ENCODE measurements around the gene PRL.
A peak's percentile ranks its signal among the peaks of the same experiment; 100 is the strongest.

PRL gene

DNA sequence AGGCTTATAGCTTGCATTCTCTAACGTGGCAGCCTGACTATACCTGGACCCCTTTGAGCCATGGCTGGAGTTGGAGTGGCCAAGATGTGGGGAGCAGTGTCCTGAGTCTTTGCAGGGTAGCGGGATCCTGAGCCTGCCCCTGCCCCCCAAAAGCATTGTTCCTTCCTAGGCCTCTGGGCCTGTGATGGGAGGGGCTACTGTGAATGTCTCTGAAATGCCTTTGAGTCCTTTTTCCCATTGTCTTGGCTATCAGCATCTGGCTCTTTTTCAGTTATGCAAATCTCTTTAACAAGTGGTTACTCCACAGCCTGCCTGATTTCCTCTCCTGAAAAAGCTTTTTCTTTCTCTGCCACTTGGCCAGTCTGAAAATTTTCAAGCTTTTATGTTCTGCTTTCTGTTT is 17.0 kb upstream of the PRL start:
- TF ChIP-seq GATA2 (IDR thresholded peaks at IDR 0.05; ENCODE audit: low read depth, low read length), result no peak
- no peak for TF ChIP-seq GATA3 (IDR thresholded peaks at IDR 0.05; ENCODE audit: low read depth, low read length)

DNA sequence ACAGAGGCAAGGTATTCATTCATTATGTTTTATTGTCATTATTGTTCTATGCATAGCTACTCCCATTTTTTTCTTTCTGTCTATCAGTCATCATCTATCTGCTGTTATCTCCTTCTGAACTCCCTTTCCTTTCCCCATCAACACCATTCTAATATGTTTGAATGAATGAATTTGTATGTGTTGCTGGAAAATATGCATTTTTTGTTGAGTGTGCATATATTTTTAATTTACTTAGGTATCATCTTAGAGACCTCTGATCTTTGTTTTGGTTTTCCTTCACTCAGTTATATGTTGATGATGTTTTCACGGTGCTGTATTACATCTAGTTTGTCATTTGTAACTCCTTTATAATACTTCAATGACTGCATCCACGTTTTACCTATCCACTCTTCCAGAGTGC is 12.1 kb upstream of the PRL start:
- no peak for TF ChIP-seq GATA2 (IDR thresholded peaks at IDR 0.05; ENCODE audit: low read depth, low read length)
- TF ChIP-seq GATA3 (IDR thresholded peaks at IDR 0.05; ENCODE audit: low read depth, low read length), result no peak

DNA sequence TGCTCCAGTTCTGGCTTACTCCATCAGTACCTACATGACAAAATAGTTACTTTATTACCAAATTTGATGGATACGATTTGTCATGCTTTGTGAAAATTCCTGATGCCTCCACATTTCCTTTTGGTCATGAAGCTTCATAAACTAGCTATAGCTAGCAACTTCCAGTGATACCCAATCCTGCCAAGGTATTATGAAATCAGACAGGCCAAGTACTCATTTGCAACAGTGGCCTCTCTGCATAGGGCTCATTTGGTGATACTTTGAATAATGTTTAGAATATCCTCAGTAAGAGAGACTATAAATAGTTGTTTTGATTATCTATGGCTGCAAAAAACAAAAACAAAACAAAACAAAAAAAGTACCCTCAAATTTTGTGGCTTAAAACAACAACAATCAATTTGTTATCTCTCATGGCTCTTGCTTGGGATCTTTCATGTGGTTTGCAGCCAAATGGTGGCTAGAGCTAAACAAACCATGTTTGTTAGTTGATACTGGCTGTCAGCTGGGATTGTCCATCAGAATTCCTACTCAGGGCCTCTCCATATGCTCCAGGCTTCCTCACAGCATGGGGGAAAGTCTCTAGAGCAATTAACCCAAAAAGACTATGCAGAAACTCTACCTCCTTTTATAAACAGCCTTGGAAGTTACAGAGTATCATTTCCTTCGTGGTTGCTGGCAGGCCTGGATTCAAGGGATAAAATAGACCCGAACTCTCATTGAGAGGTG is 10.1 kb upstream of the PRL start:
- no peak for TF ChIP-seq GATA3 (IDR thresholded peaks at IDR 0.05; ENCODE audit: low read depth, low read length)
- TF ChIP-seq GATA2 (IDR thresholded peaks at IDR 0.05; ENCODE audit: low read depth, low read length), result no peak

DNA sequence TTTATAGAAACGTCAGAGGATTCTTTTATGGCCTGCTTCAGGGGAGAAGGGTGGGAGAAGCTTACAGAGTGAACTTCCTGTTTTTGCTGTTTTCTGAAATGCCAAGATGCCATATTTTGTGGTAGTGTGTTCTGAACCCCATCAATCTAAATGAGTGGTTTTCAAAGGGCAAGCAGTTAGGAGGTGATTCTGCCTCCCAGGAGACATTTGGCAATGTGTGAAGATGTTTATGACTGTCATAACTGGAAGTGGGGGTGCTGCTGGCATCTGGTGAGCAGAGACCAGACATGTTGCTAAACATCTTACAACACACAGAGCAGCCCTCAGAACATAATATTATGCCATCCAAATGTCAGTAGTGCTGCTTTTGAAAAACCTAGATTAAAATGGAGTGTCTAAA is 6.0 kb upstream of the PRL start:
- TF ChIP-seq GATA2 (IDR thresholded peaks at IDR 0.05; ENCODE audit: low read depth, low read length) (no peak), GATA3 (IDR thresholded peaks at IDR 0.05; ENCODE audit: low read depth, low read length) (no peak)

DNA sequence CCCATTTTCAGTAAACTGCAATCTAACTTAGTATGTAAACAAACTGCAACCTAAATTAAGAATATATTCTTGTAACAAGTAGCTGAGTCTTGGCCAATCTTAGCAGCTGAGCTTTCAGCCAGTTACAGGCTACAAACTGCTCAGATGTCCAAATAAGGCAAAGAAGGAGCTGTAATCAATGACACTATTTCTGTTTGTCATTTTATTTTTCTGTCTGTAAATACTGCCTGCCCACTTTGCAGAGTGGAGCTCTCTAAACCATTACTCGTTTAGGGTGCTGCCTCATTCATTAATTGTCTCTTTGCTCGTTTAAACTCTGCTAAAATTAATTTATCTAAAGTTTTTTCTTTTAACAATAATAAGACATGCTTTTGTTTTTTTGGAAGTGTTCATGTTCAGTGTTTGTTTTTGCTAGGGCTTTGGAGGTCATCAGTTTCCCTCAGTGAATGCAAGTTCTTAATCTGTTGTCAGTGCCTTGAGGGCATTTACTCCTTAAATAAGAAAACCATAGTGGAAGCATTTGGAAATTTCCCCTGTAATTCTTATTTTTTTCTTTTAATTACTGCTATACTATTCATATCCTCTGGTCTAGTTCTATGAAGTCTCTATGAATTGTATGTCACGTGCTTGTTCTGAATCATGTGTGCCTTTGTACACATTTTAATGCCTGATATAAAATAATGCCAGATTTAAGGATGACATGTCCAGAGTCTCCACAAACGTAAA is 3.6 kb upstream of the PRL start:
- TF ChIP-seq GATA2 (IDR thresholded peaks at IDR 0.05; ENCODE audit: low read depth, low read length) (no peak), GATA3 (IDR thresholded peaks at IDR 0.05; ENCODE audit: low read depth, low read length) (no peak)

DNA sequence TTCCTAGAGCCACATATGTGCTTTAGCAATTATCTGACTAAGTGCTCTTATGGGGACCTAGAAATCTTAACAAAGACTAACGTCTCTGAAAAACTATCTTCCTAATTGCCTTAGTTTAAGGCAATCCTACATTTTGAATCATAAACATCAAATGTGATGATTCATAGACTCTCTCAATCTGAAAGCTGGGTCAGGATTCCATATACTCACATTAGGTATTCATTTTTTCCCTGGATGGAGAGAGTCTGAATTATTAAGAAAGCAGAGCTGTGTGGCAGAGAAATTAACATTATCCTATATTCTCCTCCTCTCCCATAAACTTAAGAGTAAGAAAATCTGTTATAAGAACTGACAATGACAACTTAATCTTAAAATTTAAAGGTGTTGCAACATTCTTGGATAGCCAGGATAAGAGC is 1.6 kb upstream of the PRL start:
- no peak for TF ChIP-seq GATA2 (IDR thresholded peaks at IDR 0.05; ENCODE audit: low read depth, low read length)
- no peak for TF ChIP-seq GATA3 (IDR thresholded peaks at IDR 0.05; ENCODE audit: low read depth, low read length)

DNA sequence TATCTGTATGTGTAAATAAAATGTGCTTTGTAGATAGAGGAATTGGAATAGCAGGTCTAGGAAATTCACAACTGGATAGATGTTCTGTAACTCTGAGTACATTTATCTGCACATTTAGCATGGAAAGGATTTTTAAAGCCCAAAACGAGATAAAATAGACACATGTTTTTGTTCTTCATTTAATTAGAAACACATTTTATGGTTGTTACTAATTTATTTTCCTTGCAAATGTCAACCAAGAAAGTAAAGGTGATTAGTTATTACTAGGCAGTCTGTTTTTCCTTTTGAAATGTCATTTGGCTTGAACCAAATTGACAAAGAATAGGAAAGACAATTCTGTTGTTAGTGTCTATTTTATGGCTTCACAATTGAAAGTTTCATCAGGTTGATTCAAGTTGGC is 769 bp downstream of the PRL start:
- peak; percentile 21; the same call in 1 of the 2 replicates for TF ChIP-seq GATA3 (IDR thresholded peaks at IDR 0.05; ENCODE audit: low read depth, low read length)
- no peak for TF ChIP-seq GATA2 (IDR thresholded peaks at IDR 0.05; ENCODE audit: low read depth, low read length)

DNA sequence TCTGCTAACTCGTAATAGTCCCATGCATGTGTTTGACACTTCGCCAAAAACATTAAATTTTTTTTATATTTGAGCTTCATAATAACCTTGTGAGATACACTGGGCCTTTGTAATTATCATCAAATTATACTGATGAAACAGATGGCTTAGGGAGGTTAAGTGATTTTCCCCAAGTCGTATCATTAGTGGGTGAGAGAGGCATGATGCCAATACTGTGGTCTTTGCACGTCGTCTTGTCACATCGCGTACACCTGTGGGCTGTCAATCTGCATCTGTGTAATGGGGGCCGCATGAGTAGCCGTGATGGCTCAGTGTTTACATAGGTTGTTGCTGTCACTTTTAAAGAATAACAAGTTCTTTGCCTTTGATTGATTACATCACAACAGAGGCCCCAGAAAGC is 1.7 kb downstream of the PRL start:
- no peak for TF ChIP-seq GATA3 (IDR thresholded peaks at IDR 0.05; ENCODE audit: low read depth, low read length)
- TF ChIP-seq GATA2 (IDR thresholded peaks at IDR 0.05; ENCODE audit: low read depth, low read length), result no peak

DNA sequence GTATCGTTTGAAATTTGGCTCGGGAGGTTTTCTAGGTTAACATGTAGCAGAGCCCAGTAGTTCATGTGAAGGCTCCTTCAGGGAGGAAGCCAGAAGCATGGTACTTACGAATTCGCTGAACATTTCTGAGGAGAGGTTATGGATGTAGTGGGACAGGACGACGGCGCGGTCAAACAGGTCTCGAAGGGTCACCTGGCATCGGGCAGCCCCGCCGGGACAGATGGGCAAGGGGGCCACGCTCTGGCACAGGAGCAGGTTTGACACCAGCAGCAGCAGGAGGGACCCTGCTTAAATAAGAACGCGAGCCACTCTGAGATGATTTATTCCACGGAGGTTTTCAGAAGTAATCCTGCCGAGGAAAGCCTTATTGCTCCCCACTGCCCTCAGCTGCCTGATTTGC is 2.5 kb downstream of the PRL start:
- TF ChIP-seq GATA2 (IDR thresholded peaks at IDR 0.05; ENCODE audit: low read depth, low read length) (no peak), GATA3 (IDR thresholded peaks at IDR 0.05; ENCODE audit: low read depth, low read length) (no peak)

DNA sequence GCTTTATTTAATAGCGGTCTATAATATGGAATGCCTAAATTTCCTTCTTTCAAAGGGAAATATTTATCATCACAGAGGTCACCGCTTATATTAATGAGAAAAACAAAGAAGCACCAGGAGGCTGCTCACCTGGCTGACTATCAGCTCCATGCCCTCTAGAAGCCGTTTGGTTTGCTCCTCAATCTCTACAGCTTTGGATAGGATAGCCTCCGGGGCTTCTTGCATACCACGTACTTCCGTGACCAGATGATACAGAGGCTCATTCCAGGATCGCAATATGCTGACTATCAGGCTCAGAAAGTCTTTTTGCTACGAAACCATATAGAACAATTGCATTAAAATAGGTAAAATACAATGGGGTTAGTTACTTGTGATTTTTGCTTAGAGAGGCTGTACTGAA is 6.8 kb downstream of the PRL start:
- no peak for TF ChIP-seq GATA2 (IDR thresholded peaks at IDR 0.05; ENCODE audit: low read depth, low read length)
- no peak for TF ChIP-seq GATA3 (IDR thresholded peaks at IDR 0.05; ENCODE audit: low read depth, low read length)

DNA sequence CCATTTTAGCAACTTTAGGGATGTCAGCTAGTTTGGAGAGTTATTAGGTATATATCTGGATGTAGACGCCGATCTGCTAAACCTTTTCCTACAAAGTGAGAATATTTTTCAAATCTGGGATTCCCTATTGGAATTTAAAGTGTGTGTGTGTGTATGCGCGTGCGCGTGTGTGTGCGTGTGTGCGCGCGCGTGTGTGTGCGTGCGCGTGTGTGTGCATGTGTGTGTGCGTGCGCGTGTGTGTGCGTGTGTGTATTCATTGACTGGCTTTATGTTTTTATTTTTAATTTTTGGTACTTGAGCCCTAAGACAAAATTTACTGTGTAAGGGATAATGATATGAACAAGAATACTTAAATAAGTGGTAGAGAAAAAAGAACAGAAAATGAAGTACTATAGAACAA is 8.1 kb downstream of the PRL start:
- TF ChIP-seq GATA2 (IDR thresholded peaks at IDR 0.05; ENCODE audit: low read depth, low read length), result no peak
- no peak for TF ChIP-seq GATA3 (IDR thresholded peaks at IDR 0.05; ENCODE audit: low read depth, low read length)

DNA sequence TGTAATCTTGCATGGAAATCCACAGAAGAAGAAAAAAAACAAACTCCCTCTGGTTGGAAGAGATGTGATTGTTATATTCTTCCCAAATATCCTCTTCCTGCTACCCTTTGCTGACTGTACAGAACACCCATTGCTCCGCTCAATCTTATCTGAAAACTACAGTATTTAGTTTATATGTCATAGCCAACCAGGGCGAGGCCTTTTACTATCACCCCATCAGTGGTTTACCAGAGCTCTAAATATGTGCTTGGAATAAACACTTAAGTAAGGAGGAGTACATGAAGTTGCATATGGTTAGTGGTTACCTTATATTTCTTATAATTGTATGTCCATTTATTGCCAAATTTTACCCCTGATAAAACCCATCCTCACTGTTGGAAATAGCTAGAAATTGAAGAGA is 12.2 kb downstream of the PRL start:
- no peak for TF ChIP-seq GATA3 (IDR thresholded peaks at IDR 0.05; ENCODE audit: low read depth, low read length)
- no peak for TF ChIP-seq GATA2 (IDR thresholded peaks at IDR 0.05; ENCODE audit: low read depth, low read length)

DNA sequence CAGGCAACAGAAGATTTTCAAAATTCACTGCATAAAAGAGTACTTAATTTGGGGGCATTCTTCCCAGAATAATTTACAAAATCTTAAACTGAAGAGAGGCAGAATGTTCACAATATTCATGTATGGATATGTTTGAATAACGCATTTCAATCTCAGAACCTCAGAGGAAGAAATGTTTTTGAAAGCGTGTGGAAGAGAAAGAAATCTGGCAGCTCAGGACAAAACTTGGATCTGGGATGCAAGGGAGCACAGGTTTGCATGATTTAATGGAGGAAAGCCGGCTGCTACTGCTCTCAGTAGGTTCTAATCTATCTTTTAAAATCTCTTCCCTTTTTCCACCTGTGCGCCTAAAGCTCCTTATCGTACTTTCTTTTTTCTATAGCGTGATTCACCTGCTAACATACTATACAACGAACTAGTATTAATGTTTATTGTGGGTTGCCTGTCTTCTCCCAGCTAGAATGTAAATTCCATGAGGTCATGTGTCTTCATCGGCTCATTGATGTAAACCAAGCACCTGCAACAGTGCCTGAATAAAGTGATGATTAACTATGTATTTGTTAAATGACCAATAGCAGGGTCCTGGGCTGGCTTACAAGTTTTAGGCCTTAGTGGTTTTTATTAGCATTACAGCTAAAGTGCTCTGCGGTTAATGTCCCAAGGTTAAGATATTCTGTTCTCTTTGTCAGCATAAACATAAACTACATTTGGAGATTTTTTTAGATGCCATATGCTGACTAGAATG is 15.3 kb downstream of the PRL start:
- no peak for TF ChIP-seq GATA2 (IDR thresholded peaks at IDR 0.05; ENCODE audit: low read depth, low read length)
- TF ChIP-seq GATA3 (IDR thresholded peaks at IDR 0.05; ENCODE audit: low read depth, low read length), result no peak

DNA sequence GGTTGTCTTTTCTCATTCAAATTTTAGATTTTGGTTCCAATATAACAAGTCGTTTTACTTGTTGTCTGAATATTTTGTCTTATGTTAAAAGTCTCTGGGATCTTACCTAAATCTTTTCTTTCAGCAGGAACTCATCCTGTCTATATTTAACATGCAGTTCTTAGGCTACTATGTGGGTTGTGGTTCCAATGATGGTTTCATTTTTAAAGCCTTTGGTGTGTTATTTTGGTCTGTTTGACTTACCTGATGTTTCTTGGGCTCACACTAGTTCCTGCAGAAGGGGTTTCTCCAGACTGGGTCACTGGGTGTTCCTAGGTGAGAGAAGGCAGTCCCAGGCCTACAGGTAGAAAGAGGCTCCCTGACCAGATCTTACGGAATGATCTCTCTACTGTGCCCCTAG is 17.4 kb downstream of the PRL start:
- TF ChIP-seq GATA2 (IDR thresholded peaks at IDR 0.05; ENCODE audit: low read depth, low read length) (no peak), GATA3 (IDR thresholded peaks at IDR 0.05; ENCODE audit: low read depth, low read length) (no peak)

DNA sequence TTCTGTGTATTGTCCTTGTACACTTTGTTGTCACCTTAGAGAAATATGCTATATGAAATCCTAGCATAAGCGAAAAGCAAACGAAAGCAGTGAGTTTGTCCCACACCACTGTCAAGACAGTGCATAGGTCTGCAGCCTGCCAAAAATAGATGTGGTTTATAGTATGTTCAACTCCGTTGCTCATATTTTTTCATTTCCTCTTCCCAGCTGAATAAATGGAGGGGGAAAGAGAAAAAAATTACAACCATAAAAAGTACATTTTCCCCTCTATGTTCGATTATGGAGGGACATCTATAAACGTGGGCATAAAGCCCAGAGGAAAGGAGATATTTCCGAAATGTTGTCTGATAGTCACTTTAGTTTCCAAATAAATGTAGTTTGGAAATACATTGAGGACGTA is 25.8 kb downstream of the PRL start:
- no peak for TF ChIP-seq GATA2 (IDR thresholded peaks at IDR 0.05; ENCODE audit: low read depth, low read length)
- TF ChIP-seq GATA3 (IDR thresholded peaks at IDR 0.05; ENCODE audit: low read depth, low read length), result no peak

Measured in SH-SY5Y (cell line).